Ectodermal cell (in vitro differentiated cells): Measurements from ENCODE around the gene DPYSL5.
"Not testable (repeated sequence)": the region's sequence is repeated elsewhere in the genome, so short reads cannot be mapped to it uniquely, and the experiment has no call there.

Experiments used
- H3K27ac ChIP-seq: 2 replicates; pipeline ENCODE4 v1.7.0; 2013; ENCODE audit warnings: mild to moderate bottlenecking, low read depth, low read length; ENCODE audit not compliant: insufficient read depth, poor library complexity, severe bottlenecking
- H3K27me3 ChIP-seq: 2 replicates; pipeline ENCODE4 v1.7.0; 2013; ENCODE audit warnings: mild to moderate bottlenecking, low read length; ENCODE audit not compliant: insufficient read depth, control insufficient read depth, poor library complexity, severe bottlenecking
- H3K36me3 ChIP-seq: one replicate; pipeline ENCODE4 v1.7.0; 2013; ENCODE audit warnings: low read length; ENCODE audit not compliant: control insufficient read depth, insufficient read depth
- H3K4me1 ChIP-seq: one replicate; pipeline ENCODE4 v1.7.0; 2013; ENCODE audit warnings: low read length; ENCODE audit not compliant: control insufficient read depth, insufficient read depth
- H3K4me3 ChIP-seq: 2 replicates; pipeline ENCODE4 v1.7.0; 2013; ENCODE audit warnings: low read depth, low read length, control low read depth; ENCODE audit not compliant: insufficient read depth
- H3K9me3 ChIP-seq: 2 replicates; pipeline ENCODE4 v1.7.0; 2013; ENCODE audit warnings: mild to moderate bottlenecking, low read length, moderate library complexity; ENCODE audit not compliant: control insufficient read depth
- WGBS, 2 experiments: methylation state at CpG; one replicate each; pipeline ENCODE4 v1.1.7; 2013; ENCODE audit warnings: missing lambda C conversion rate in 2 of 2; 5-methylcytosine and 5-hydroxymethylcytosine counted together

Gene DPYSL5

GRCh38 chr2:26875065-26875634 is 27.2 kb downstream of the DPYSL5 start:
- H3K4me1 ChIP-seq, result no peaks in the 10 kb centered on the region
- no peak overlapping the region for H3K27ac ChIP-seq
- WGBS, 2 experiments, result 92 to 94% methylated on average over 4 of the region's 4 CpGs
- H3K27me3 ChIP-seq, result no peaks in the 10 kb centered on the region
- H3K4me3 ChIP-seq, result no peak overlapping the region
- H3K9me3 ChIP-seq, result no peaks in the 10 kb centered on the region
- peaks cover 6% of the 10 kb centered on the region for H3K36me3 ChIP-seq

GRCh38 chr2:26875808-26876207 is 27.9 kb downstream of the DPYSL5 start:
- Histone ChIP-seq H3K9me3 (no peaks in the 10 kb centered on the region), H3K27ac (no peak overlapping the region), H3K36me3 (peaks cover 6% of the 10 kb centered on the region), H3K4me3 (no peak overlapping the region), H3K27me3 (no peaks in the 10 kb centered on the region), H3K4me1 (no peaks in the 10 kb centered on the region)
- 95% methylated on average over 3 of the region's 3 CpGs for WGBS, 2 experiments

- 95 to 96% methylated on average over 7 of the region's 7 CpGs for WGBS, 2 experiments
- Histone ChIP-seq H3K4me1 (no peaks in the 10 kb centered on the region), H3K27me3 (no peaks in the 10 kb centered on the region), H3K4me3 (no peak overlapping the region), H3K27ac (no peak overlapping the region), H3K36me3 (peaks cover 6% of the 10 kb centered on the region), H3K9me3 (no peaks in the 10 kb centered on the region)
Observed at GRCh38 chr2:26876260-26876659, 28.3 kb downstream of the DPYSL5 start.

GRCh38 chr2:26877276-26877675 is 29.3 kb downstream of the DPYSL5 start:
- no peak overlapping the region for H3K27ac ChIP-seq
- no peaks in the 10 kb centered on the region for H3K9me3 ChIP-seq
- no peak overlapping the region for H3K4me3 ChIP-seq
- WGBS, 2 experiments, result 92 to 100% methylated on average over 2 of the region's 2 CpGs
- H3K27me3 ChIP-seq, result no peaks in the 10 kb centered on the region
- peaks cover 6% of the 10 kb centered on the region for H3K36me3 ChIP-seq
- H3K4me1 ChIP-seq, result no peaks in the 10 kb centered on the region

GRCh38 chr2:26880161-26880560 is 32.2 kb downstream of the DPYSL5 start:
- Histone ChIP-seq H3K9me3 (no peaks in the 10 kb centered on the region), H3K36me3 (peaks cover 6% of the 10 kb centered on the region), H3K27ac (no peak overlapping the region), H3K27me3 (no peaks in the 10 kb centered on the region), H3K4me3 (no peak overlapping the region), H3K4me1 (no peaks in the 10 kb centered on the region)
- WGBS, 2 experiments, result 93% methylated on average over 2 of the region's 2 CpGs

- Histone ChIP-seq H3K4me1 (peaks cover 5% of the 10 kb centered on the region), H3K36me3 (peaks cover 6% of the 10 kb centered on the region), H3K27me3 (no peaks in the 10 kb centered on the region), H3K27ac (no peak overlapping the region), H3K9me3 (no peaks in the 10 kb centered on the region), H3K4me3 (no peak overlapping the region)
- WGBS, 2 experiments, result 90 to 91% methylated on average over 10 of the region's 10 CpGs
Observed at GRCh38 chr2:26880910-26881435, 33.0 kb downstream of the DPYSL5 start.

- not testable (repeated sequence) for H3K4me1 ChIP-seq, H3K4me3 ChIP-seq, H3K27ac ChIP-seq, H3K9me3 ChIP-seq, H3K27me3 ChIP-seq, H3K36me3 ChIP-seq
- 96 to 97% methylated on average over 2 to 3 of the region's 3 CpGs for WGBS, 2 experiments
Observed at GRCh38 chr2:26882220-26882619, 34.3 kb downstream of the DPYSL5 start.

- WGBS, 2 experiments, result 90 to 92% methylated on average over 8 of the region's 8 CpGs
- H3K27me3 ChIP-seq, result no peaks in the 10 kb centered on the region
Observed at GRCh38 chr2:26883956-26884355, 36.0 kb downstream of the DPYSL5 start.

GRCh38 chr2:26884486-26884885 is 36.6 kb downstream of the DPYSL5 start:
- H3K9me3 ChIP-seq, result no peaks in the 10 kb centered on the region
- no peak overlapping the region for H3K4me3 ChIP-seq
- H3K27me3 ChIP-seq, result no peaks in the 10 kb centered on the region
- H3K27ac ChIP-seq, result no peak overlapping the region
- H3K4me1 ChIP-seq, result peaks cover 8% of the 10 kb centered on the region
- H3K36me3 ChIP-seq, result no peaks in the 10 kb centered on the region
- 93 to 97% methylated on average over 3 of the region's 3 CpGs for WGBS, 2 experiments

More at GRCh38 chr2:26883956-26884355, 36.0 kb downstream of the DPYSL5 start:
- Histone ChIP-seq H3K4me1 (peaks cover 7% of the 10 kb centered on the region), H3K9me3 (no peaks in the 10 kb centered on the region), H3K27ac (no peak overlapping the region), H3K4me3 (no peak overlapping the region), H3K36me3 (peaks cover 1% of the 10 kb centered on the region)

GRCh38 chr2:26885651-26886329 is 37.9 kb downstream of the DPYSL5 start:
- H3K27me3 ChIP-seq, result no peaks in the 10 kb centered on the region

More at GRCh38 chr2:26885651-26886329, 37.9 kb downstream of the DPYSL5 start:
- 92 to 95% methylated on average over 4 to 5 of the region's 5 CpGs for WGBS, 2 experiments
- H3K27ac ChIP-seq, result no peak overlapping the region
- peaks cover 15% of the 10 kb centered on the region for H3K4me1 ChIP-seq
- no peak overlapping the region for H3K4me3 ChIP-seq
- H3K9me3 ChIP-seq, result no peaks in the 10 kb centered on the region
- no peaks in the 10 kb centered on the region for H3K36me3 ChIP-seq
